AG04450 (cell line): Measurements from ENCODE around the gene KLRC3. TPM values are rescaled to one million over a fixed set of nuclear protein-coding genes. Genes with fewer than 3 reads are reported as not detected.
"Not testable (repeated sequence)": the region's sequence is repeated elsewhere in the genome, so short reads cannot be mapped to it uniquely, and the experiment has no call there.

Experiments
- CTCF ChIA-PET: fragments of 300-600, 350-600 bp; formaldehyde crosslinking; extraction: SDS; loops from one replicate; lab custom pipeline; 2022; ENCODE audit warnings: antibody characterized with exemption, inconsistent platforms; lab: Charles Lee
- POLR2A ChIA-PET: fragments of 350-600 bp; formaldehyde crosslinking; extraction: SDS; loops from one replicate; lab custom pipeline; 2021; ENCODE audit warnings: antibody characterized with exemption, inconsistent platforms; lab: Yijun Ruan, JAX
- DNase-seq: peaks from one replicate; pipeline ENCODE4 v3.0.0-alpha.2; 2011; ENCODE audit warnings: low read depth, low spot score
- H3K27ac ChIP-seq: one replicate; pipeline ENCODE4 v1.5.1; 2012; ENCODE audit warnings: low read depth, low read length, control low read depth
- H3K27me3 ChIP-seq: one replicate; pipeline ENCODE4 v1.6.0; 2012; ENCODE audit warnings: low read length; ENCODE audit not compliant: control insufficient read depth, insufficient read depth
- H3K4me3 ChIP-seq: 2 replicates; pipeline ENCODE4 v1.5.1; 2011; ENCODE audit warnings: mild to moderate bottlenecking, low read depth, low read length, control low read depth
- H3K9me3 ChIP-seq: 2 replicates; pipeline ENCODE4 v1.5.1; 2012; ENCODE audit warnings: low read length; ENCODE audit not compliant: control insufficient read depth, insufficient read depth
- CTCF ChIP-seq: IDR thresholded peaks from 2 replicates; pipeline ENCODE4 v1.5.1; 2011; ENCODE audit warnings: low read depth, low read length, control low read depth, inconsistent platforms
- polyA plus RNA-seq: library from polyadenylated mRNA; depleted of rRNA; stranded (reverse); fragments of >200 nt; gene quantifications from 2 replicates; pipeline ENCODE4 v1.2.3, GENCODE V29; 2011

Gene KLRC3
- polyA plus RNA-seq, 1 experiment: not detected

- Histone ChIP-seq H3K27me3 (no peaks in the 10 kb centered on the region), H3K27ac (no peak overlapping the region), H3K4me3 (no peak overlapping the region), H3K9me3 (no peaks in the 10 kb centered on the region)
- peak; percentile 23 for DNase-seq
- CTCF ChIA-PET: no interaction called here
- POLR2A ChIA-PET: no interaction called here
- no peak for TF ChIP-seq CTCF
Observed at GRCh38 chr12:10395390-10395998, 24.9 kb downstream of the KLRC3 start.

DNA sequence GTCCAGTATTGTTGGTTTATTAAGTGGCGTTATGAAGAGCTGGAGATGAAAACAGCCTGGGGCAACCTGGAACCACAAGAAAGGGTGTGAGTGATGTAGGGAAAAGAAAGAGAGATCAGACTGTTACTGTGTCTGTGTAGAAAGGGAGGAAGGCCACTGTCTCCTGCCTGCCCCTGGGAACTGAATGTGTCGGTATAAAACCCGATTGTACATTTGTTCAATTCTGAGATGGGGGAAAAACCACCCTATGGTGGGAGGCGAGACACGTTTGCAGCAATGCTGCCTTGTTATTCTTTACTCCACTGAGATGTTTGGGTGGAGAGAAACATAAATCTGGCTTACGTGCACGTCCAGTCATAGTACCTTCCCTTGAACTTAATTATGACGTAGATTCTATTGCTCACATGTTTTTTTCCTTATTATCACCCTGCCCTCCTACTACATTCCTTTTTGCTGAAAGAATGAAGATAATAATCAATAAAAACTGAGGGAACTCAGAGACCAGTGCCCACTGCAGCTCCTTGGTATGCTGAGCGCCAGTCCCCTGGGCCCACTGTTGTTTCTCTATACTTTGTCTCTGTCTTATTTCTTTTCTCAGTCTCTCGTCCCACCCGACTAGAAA, 25.8 kb downstream of the KLRC3 start:
- DNase-seq, H3K4me3 ChIP-seq, H3K27me3 ChIP-seq, H3K9me3 ChIP-seq, POLR2A ChIA-PET, H3K27ac ChIP-seq, CTCF ChIA-PET: not testable (repeated sequence)

GRCh38 chr12:10393291-10393690, 27.1 kb downstream of the KLRC3 start:
- POLR2A ChIA-PET: no interaction called here
- Histone ChIP-seq H3K27me3 (no peaks in the 10 kb centered on the region), H3K4me3 (no peak overlapping the region), H3K27ac (no peak overlapping the region), H3K9me3 (no peaks in the 10 kb centered on the region)
- CTCF ChIA-PET: interaction anchor here (1.3 to 2.2 kb wide), 2 partner anchors 27 to 157 kb away, joined by 6 read pairs; no protein-coding TSS in a partner anchor
- TF ChIP-seq CTCF: no peak
- no peak for DNase-seq

GRCh38 chr12:10392394-10392930, 27.9 kb downstream of the KLRC3 start:
- Histone ChIP-seq H3K9me3 (no peaks in the 10 kb centered on the region), H3K4me3 (no peak overlapping the region), H3K27me3 (no peaks in the 10 kb centered on the region), H3K27ac (no peak overlapping the region)
- DNase-seq: no peak
- CTCF ChIA-PET: interaction anchor here (1.3 to 2.2 kb wide), 2 partner anchors 26 to 156 kb away, joined by 6 read pairs; no protein-coding TSS in a partner anchor
- POLR2A ChIA-PET: no interaction called here
- no peak for TF ChIP-seq CTCF

DNA sequence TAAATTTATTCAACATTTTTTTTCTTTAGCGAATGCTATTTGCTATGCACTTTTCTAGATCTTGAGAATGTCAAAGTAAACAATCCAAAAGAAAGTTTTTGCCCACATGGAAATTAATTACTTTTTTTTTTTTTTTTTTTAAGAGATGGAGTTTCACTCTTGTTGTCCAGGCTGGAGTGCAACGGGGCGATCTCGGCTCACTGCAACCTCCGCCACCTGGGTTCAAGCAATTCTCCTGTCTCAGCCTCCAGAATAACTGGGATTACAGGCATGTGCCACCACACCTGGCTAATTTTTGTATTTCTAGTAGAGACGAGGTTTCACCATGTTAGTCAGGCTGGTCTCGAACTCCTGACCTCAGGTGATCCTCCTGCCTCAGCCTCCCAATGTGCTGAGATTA, 29.4 kb downstream of the KLRC3 start:
- POLR2A ChIA-PET, H3K9me3 ChIP-seq, H3K4me3 ChIP-seq, H3K27me3 ChIP-seq, DNase-seq, H3K27ac ChIP-seq: not testable (repeated sequence)
- CTCF ChIA-PET: interaction anchor here (0.8 to 2.2 kb wide), 3 partner anchors 25 to 640 kb away, joined by 4 to 6 read pairs (median 6); no protein-coding TSS in a partner anchor

- H3K27me3 ChIP-seq: no peaks in the 10 kb centered on the region
- no peak for TF ChIP-seq CTCF
- no peaks in the 10 kb centered on the region for H3K9me3 ChIP-seq
- no peak for DNase-seq
- ChIA-PET POLR2A (no interaction called here), CTCF (interaction anchor here (0.7 to 1.9 kb wide), 2 partner anchors 24 to 154 kb away, joined by 4 to 6 read pairs; no protein-coding TSS in a partner anchor)
- H3K27ac ChIP-seq: no peak within 1 kb of the TSS
- no peak within 1 kb of the TSS for H3K4me3 ChIP-seq
Observed at GRCh38 chr12:10389904-10390303, 30.5 kb downstream of the KLRC3 start, which contains the start of gene KLRK1. TSS of gene KLRK1 (minus strand) at chr12:10390041. CDS start at chr12:10388810, 1,231 bp downstream.
